Amygdala (tissue), 56 donors: ENCODE measurements around the gene NEDD4.
A peak's percentile ranks its signal among the peaks of the same experiment; 100 is the strongest.
"Not testable (repeated sequence)": the region's sequence is repeated elsewhere in the genome, so short reads cannot be mapped to it uniquely, and the experiment has no call there.

Source experiments
- DNase-seq, 56 donors: peaks; one replicate each; lab custom pipeline; 2025; lab: John Stamatoyannopoulos, UW

NEDD4 gene

GRCh38 chr15:55993111-55993803, at the start of gene NEDD4:
Gene NEDD4 (minus strand): TSS chr15:55993612. CDS start chr15:55993555, 57 bp downstream.
- peak; percentile 23 to 87 (median 71) for DNase-seq

- DNase-seq, result no peak
These were observed 49.1 kb upstream of the NEDD4 start for GRCh38 chr15:56042498-56042897.

GRCh38 chr15:56042031-56042430, 48.6 kb upstream of the NEDD4 start:
- no peak for DNase-seq

GRCh38 chr15:56040081-56041035, 46.9 kb upstream of the NEDD4 start:
- DNase-seq, result peak in 3 of 56 donors; percentile 0 to 8 (median 5)

- no peak for DNase-seq
These were observed 45.3 kb upstream of the NEDD4 start for GRCh38 chr15:56038707-56039106.

- no peak for DNase-seq
These were observed 44.6 kb upstream of the NEDD4 start for GRCh38 chr15:56038015-56038414.

GRCh38 chr15:56036546-56037067, 43.2 kb upstream of the NEDD4 start:
- DNase-seq, result no peak

- DNase-seq, result no peak
These were observed 41.8 kb upstream of the NEDD4 start for GRCh38 chr15:56035166-56035565.

GRCh38 chr15:56034514-56034913, 41.1 kb upstream of the NEDD4 start:
- no peak for DNase-seq

- no peak for DNase-seq
These were observed 39.0 kb upstream of the NEDD4 start for GRCh38 chr15:56032373-56032772.

- no peak for DNase-seq
These were observed 38.4 kb upstream of the NEDD4 start for GRCh38 chr15:56031836-56032235.

GRCh38 chr15:56031402-56031801, 38.0 kb upstream of the NEDD4 start:
- no peak for DNase-seq

GRCh38 chr15:56028430-56028829, 35.0 kb upstream of the NEDD4 start:
- DNase-seq, result no peak

- not testable (repeated sequence) for DNase-seq
These were observed 29.7 kb upstream of the NEDD4 start for GRCh38 chr15:56023160-56023559.

- no peak for DNase-seq
These were observed 26.5 kb upstream of the NEDD4 start for GRCh38 chr15:56019819-56020486.

- DNase-seq, result no peak
These were observed 25.8 kb upstream of the NEDD4 start for GRCh38 chr15:56019060-56019793.

- DNase-seq, result no peak
These were observed 24.5 kb upstream of the NEDD4 start for GRCh38 chr15:56017920-56018319.

GRCh38 chr15:56017511-56017910, 24.1 kb upstream of the NEDD4 start:
- no peak for DNase-seq

GRCh38 chr15:56016281-56016680, 22.9 kb upstream of the NEDD4 start:
- no peak for DNase-seq

GRCh38 chr15:56014677-56015076, 21.3 kb upstream of the NEDD4 start:
- DNase-seq, result no peak
